HG02970 (cell line): Measurements from ENCODE around the gene ALOX15B.

Source experiments
- ATAC-seq: cut with Tn5 transposase; IDR thresholded peaks from one replicate; pipeline ENCODE4 v1.9.1; 2021; ENCODE audit warnings: mild to moderate bottlenecking, moderate library complexity, moderate number of reproducible peaks; ENCODE audit not compliant: unreplicated experiment, low FRiP score

Gene ALOX15B

GRCh38 chr17:8038954-8039610 lies at the start of gene ALOX15B:
TSS of gene ALOX15B (plus strand) at chr17:8039059. CDS start at chr17:8039156, 97 bp downstream.
- no peak for ATAC-seq

- ATAC-seq: peak; percentile 64
Observed at GRCh38 chr17:7989781-7990655, 48.8 kb upstream of the ALOX15B start.

GRCh38 chr17:7992516-7992915 lies 46.3 kb upstream of the ALOX15B start:
- no peak for ATAC-seq

- no peak for ATAC-seq
Observed at GRCh38 chr17:7992924-7993323, 45.9 kb upstream of the ALOX15B start.

GRCh38 chr17:7993972-7994589 lies 44.8 kb upstream of the ALOX15B start:
- ATAC-seq: no peak

GRCh38 chr17:7995724-7996123 lies 43.1 kb upstream of the ALOX15B start:
- ATAC-seq: no peak

- ATAC-seq: no peak
Observed at GRCh38 chr17:7997186-7997585, 41.7 kb upstream of the ALOX15B start.

- no peak for ATAC-seq
Observed at GRCh38 chr17:8001976-8002720, 36.7 kb upstream of the ALOX15B start, which contains the start of gene GUCY2D. TSS of gene GUCY2D (plus strand) at chr17:8002615. CDS start at chr17:8003048, 433 bp downstream.

- no peak for ATAC-seq
Observed at GRCh38 chr17:8002721-8003593, 35.9 kb upstream of the ALOX15B start.

- ATAC-seq: no peak
Observed at GRCh38 chr17:8003594-8004181, 35.2 kb upstream of the ALOX15B start.

- no peak for ATAC-seq
Observed at GRCh38 chr17:8004899-8005298, 34.0 kb upstream of the ALOX15B start.

GRCh38 chr17:8005357-8005756 lies 33.5 kb upstream of the ALOX15B start:
- no peak for ATAC-seq

GRCh38 chr17:8005967-8006730 lies 32.7 kb upstream of the ALOX15B start:
- no peak for ATAC-seq

- no peak for ATAC-seq
Observed at GRCh38 chr17:8006836-8007680, 31.8 kb upstream of the ALOX15B start.

- no peak for ATAC-seq
Observed at GRCh38 chr17:8007836-8008235, 31.0 kb upstream of the ALOX15B start.

- ATAC-seq: no peak
Observed at GRCh38 chr17:8012045-8012580, 26.7 kb upstream of the ALOX15B start.

- no peak for ATAC-seq
Observed at GRCh38 chr17:8012996-8013640, 25.7 kb upstream of the ALOX15B start.
